NCI-H1436 (cell line): ENCODE data around the gene ZBTB2.

Source experiments
- DNase-seq: peaks from one replicate; lab custom pipeline; 2025; lab: John Stamatoyannopoulos, UW

The ZBTB2 gene, protein sequence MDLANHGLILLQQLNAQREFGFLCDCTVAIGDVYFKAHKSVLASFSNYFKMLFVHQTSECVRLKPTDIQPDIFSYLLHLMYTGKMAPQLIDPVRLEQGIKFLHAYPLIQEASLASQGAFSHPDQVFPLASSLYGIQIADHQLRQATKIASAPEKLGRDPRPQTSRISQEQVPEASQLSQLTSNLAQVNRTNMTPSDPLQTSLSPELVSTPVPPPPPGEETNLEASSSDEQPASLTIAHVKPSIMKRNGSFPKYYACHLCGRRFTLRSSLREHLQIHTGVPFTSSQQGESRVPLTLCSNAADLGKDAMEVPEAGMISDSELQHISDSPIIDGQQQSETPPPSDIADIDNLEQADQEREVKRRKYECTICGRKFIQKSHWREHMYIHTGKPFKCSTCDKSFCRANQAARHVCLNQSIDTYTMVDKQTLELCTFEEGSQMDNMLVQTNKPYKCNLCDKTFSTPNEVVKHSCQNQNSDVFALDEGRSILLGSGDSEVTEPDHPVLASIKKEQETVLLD

DNA sequence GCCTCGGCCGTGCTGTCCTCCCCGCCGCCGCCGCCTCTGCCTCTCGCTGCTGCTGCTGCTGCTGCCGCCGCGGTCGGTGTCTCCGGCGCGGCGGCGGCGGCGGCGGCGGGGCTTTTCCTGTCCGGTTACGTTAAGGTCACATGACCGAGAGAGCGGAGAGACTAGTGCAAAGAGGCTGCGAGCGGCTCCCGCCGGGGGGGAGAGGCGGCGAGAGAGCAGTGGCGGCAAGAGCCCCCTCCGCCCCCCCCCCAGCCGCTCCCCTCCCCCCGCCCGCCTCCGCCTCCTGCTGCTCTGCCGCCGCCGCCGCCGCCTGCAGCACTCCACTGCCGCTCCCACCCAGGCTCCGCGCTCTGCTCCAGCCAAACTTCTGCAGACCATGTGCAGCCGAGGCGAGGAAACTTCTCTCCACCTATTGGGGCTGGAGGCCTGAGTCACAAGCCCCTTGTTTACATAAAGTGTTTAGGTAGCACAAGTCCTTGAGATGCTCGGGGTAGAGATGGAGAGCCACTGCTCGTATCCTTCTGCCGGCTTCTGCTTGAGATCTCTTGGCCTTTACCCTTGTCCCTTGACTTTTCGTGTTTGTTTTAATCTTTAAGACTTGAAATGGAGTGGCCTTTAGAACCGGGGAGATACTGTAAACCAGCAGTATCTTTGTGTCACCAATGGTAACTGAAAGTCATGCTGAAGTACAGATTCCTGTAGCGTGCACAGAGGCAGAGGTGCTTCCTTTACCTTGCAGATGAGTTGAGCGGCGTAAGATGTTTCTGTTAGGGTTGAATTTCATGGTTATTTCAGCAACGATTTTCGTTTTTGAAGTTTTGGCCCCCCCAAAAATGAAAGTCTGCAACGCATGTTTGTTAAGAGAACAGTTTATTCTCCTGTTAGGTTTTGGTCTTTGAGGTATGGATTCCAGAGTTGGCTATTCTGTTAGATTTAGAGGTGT lies at the start of gene ZBTB2:
TSS of gene ZBTB2 (minus strand) at position 89 of the 943 bp plus-strand sequence. CDS start 17,922 bp downstream, outside the sequence.
- peak; percentile 54 for DNase-seq

DNA sequence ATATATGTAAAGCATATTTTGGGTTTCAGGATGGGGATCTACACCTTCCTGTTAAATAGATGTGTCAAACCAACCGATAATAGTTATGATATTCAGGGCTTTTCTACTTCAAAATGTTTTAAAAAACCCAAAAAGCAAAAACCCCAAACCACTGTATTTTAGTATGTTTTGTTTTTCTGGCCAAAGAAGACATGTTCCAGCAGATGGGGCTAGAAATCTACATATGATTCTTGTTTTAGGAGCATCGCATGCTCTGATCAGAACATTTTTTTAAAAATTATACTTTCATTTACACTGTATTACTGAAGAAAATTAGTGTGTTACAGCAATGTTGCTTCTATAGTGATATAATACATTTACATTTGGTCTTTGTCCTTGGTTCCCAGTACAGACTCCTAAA lies 49.6 kb upstream of the ZBTB2 start:
- DNase-seq, result no peak

DNA sequence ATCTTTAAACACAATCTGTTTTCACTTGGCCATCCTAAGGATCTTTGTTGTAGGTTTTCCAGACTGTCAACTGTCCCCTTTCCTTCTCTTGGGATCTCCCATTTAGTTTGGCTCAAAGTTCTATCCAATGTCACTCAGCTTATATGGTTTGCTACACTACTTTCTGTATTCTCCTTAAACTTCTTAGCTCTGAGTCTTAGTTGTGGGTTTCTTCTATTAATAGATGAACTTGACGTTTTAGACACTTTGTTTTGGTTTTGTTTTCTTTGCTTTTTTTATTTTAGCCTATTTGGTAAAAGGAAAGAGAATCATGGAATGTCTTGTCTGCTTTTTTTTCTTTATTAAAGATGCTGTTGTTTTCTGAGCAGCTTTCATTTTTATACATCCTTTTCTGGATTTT lies 49.1 kb upstream of the ZBTB2 start:
- no peak for DNase-seq

DNA sequence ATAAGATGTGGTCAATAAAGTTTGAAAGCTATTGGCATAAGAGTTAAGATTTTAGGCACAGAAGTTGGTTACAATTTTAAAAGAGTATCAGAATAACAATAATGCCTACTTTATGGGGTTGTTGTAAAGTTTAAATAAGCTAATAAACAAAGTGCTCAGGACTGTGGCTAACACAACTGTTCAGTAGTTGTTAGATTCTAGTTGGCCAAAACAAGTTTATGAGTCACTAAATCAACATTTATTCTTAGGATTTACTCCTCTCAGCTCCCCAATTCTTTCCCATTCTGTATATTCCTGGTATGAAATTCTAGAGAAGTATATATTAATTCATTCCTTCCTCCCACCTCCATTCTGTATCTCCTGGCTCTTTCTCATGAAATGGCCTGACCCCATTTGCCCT lies 46.0 kb upstream of the ZBTB2 start:
- DNase-seq, result no peak

DNA sequence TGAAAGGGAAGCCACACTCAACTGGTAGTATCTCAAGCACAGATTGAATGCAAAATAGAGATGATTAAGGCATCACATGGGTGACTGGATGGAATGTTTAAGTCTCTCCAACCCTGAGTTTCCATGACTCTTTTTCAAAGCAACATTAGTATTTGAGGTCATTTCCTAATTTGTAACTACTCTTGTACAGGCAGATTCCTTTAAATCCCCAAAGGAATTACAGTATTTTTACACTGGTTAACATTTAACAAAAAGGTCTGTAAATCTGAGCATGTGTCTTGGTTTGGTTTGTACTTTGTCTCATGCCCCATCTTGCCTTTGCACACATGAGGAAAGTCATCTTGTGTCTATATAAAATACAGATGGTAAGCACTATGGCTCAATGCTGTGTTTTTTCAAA lies 45.4 kb upstream of the ZBTB2 start:
- no peak for DNase-seq

DNA sequence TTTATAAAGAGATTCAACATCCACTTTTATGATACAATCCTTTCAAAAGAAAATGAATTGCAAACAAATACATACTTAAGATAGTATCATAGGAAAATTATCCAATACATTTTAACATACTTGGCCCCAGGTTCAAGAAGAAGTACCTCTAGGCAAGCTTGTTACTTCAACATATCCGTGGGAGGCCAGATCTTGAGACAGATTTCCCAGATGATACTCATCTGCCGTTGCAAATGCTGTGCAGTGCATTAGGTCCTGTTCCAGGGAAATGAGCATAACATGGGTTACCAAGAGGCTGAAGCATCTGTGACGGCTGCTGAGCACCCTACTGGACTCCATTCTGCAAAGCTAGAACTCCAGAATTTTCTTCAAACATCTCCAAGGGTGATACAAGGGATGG lies 44.9 kb upstream of the ZBTB2 start:
- DNase-seq, result no peak

DNA sequence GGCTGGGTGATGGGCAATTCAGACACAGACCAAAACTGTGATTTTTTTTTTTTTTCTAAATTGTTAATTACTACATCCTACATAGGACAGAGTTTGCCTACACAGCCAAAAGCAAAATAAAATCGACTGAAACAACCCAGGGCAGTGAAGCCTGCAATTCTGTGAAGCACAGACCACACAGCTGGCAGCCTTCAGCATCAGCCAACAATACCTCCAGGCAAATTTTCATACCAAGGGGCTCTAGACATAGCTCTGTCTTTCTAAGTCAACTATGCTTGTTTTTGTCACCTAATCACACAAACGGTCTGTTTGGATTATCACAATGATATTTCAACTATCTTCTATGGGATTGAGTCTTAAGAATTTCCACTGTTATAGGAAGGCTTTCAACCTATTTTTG lies 43.0 kb upstream of the ZBTB2 start:
- no peak for DNase-seq

DNA sequence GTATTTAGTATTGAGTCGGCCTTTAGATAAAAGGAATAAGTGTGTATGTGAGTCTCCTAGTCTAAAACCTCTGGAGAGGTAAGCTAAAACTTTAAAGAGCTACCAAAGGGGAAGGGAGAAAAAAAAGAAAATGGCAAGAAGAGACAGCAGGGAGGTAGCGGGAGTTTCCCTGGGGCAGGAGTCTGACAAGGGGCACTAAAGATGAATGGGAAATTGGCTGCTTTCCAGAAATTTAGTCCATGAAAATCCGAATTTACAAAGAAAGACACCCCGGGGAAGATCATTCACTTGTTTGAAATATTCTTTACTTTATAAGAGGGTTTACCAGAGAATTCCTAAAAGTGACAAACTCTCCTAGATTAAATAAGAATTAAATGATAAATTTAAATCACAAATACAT lies 41.3 kb upstream of the ZBTB2 start:
- DNase-seq, result no peak

DNA sequence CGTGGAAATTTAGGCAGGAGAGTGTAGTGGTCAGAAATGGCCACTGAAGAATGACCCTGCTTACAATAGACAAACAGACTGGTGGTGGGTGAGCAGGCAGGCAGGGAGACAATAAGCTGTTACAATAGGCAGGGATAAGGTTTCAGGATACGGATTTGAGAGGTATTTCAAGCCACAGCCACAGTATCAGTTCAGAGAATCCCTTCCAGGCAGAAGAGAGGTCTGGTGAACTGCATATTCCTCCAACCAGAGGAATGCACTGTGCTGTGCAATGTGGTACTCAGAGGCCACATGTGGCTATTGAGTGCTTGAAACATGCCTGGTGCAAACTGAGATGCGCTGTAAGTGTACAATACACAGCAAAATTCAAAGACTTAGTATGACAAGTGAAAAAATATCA lies 40.0 kb upstream of the ZBTB2 start:
- DNase-seq, result no peak

DNA sequence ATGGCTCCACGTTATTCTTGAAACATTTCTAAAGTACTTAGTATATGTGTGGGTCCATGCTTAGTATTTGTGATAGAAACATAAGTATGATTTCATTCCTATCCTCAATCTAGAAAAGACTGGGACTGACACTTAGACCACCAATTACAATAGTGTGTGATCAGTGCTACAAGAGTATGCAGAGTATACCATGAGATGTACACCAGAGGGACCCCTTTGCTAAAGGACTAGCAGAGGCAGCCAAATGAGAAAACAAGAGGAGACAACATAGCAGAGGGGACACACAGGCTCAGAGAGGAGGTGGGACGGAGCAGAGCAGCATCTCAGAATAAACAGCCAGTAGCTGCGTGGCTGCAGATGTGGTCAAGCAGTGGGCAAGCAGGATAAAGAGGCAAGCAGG lies 39.5 kb upstream of the ZBTB2 start:
- no peak for DNase-seq

DNA sequence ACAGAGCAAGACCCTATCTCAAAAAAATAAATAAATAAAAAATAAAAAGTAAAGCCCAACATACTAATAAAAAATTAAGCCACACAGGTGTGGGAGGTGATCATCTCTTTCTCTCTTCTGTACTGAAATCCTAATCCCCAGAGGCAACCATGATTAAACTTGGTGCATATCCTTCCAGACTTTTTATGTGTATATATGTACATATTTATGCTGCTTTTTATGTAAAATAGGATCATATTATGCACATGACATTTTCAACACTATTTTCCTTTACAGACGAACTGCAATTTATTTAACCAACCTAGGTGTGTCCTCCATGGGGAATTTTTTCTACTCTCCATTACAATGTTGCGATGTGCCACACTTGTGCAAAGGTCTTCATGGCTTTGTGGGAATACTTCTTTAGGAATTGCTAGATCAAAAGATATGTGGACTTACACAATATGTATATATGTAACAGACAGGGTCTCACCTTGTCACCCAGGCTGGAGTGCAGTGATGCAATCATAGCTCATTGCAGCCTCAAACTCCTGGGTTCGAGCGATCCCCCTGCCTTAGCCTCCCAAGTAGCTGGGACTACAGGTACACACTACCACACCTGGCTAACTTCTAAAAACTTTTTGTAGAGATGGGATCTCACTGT lies 36.9 kb upstream of the ZBTB2 start:
- no peak for DNase-seq

DNA sequence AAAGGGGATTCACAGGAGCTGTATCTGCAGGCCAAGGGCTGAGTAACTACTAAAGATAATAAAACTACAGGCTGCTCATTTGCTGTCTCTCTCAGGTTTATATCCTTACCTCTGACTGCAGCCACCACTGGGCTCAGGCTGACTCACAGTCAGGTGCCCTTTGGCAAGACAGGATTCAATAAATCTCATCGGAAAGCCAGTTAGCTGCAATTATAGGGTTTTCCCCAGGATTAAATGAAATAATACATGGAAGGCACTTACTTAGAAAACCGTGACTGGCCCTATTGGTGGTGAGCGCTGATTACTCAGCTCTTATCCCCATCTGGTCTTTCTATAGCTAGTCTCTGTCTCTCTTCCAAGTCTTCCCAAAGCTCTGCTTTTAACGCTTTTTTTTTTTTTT lies 34.2 kb upstream of the ZBTB2 start:
- no peak for DNase-seq

DNA sequence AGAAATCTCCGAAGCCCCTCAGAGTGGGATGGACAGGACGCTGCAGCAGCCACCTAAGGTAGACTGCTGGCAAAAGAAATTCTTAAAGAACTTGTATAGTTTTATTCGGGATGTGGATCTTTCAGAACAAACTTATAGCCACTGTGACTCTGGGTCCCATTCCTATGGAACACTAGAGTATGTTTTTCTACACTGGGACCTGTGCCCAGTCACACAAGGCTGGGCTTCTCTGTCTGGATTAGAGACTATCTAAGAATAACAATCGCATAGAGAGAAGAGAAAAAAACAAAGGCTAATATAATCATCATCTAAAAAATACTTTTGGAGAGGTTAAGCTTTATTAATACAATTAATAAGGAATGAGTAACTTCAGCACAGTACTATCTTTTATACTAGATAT lies 31.6 kb upstream of the ZBTB2 start:
- no peak for DNase-seq

DNA sequence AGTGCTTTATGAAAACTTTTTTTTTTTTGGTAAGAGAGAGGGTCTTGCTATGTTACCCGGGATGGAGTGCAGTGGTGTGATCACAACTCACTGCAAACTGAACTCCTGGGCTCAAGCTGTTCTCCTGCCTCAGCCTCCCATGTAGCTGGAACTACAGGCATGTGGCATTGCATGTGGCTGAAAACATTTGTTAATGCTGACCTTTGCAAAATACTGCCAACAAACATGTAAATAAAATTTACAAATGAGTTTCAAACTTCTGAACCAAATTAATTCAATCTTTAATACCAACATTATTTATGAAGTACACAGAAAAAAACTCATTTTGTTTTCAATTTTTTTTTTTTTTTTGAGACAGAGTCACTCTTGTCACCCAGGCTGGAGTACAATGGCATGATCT lies 26.1 kb upstream of the ZBTB2 start:
- no peak for DNase-seq

DNA sequence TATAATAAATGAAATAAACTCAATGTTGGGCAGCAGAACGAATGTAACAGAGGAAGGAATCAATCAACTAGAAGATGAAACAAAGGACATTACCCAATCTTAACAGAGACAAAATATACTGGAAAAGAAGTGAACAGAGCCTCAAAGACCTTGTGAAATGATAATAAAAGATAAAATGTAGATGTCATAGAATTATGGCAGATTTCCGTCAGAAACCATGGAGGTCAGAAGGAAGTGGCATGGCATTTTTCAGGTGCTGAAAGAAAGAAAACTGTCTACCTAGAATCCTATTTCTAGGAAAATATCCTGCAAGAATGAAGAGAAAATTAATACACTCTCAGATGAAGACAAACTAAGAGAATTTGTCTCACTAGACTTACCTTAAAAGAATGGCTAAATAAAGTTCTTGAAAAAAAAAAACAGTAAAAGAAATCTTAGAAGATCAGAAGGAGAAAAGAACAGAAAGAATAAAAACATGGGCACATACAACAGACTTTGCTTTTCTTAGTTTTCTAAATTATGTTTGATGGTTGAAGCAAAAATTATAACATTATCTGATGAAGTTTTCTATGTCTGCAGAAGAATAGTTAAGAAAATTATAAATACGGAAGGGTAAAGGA lies 23.4 kb upstream of the ZBTB2 start:
- DNase-seq, result no peak

DNA sequence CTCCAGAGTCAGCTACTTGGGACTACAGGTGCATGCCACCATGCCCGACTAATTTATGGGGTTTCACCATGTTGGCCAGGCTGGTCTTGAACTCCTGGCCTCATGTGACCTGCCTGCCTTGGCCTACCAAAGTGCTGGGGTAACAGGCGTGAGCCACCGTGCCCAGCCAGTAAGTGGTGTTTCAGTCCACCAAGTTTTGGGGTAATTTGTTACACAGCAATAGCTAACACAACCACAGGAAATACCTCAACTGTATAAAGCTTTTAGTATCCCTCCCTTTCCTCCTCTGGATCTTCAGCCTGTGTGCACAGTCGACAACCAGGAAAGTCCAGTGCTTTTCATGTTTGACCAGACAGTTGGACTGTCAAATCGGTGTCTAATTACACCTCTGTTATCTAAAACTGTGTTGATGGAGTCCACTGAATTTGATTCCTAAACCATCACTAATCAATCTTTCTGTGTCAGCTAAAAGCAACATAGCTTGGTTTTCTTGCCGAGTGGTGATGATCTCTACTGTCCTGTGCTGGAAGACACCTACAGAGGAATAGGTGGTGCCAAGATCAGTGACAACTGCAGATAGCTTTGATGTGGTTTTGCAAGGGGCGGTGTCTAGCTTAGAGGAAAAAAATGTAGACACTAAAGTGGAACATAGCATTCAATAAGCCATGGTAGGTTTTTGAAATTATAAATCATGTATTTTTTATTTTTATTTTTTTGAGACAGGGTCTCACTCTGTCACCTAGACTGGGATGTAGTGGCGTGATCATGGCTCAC lies 22.2 kb upstream of the ZBTB2 start:
- no peak for DNase-seq

DNA sequence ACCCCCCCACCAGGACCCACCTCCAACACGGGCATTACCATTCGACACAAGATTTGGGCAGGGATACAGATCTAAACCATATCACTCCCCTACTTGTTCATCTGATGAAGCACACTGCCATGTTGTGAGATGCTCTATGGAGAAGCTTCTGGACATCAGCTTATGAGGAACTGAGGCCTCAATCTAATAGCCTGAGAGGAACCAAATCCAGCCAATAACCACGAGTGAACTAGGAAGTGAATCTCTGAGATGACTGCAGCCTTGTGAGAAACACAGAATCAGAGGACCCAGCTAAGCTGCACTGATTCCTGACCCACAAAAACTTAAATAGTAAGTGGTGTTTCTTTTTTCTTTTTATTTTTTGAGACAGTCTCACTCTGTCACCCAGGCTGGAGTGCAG lies 21.6 kb upstream of the ZBTB2 start:
- no peak for DNase-seq

DNA sequence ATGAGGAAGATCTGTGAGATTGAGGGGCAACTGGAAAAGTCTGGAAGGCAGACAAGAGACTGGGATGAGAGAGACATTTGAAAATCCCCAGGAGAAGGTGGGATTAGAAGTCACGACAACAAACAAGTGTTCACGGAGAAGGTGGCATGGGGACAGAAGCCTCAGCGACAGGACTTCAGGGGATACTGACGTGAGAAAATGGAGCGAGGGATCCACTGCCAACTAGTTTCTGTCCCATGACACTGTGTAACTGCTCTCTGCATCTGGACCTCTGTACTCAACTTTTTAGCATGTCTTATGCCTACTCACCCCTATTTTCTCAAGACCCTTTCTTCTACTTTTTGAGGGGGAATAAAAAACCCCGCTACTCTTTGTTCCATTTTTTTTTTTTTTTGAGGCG lies 18.3 kb upstream of the ZBTB2 start:
- no peak for DNase-seq

DNA sequence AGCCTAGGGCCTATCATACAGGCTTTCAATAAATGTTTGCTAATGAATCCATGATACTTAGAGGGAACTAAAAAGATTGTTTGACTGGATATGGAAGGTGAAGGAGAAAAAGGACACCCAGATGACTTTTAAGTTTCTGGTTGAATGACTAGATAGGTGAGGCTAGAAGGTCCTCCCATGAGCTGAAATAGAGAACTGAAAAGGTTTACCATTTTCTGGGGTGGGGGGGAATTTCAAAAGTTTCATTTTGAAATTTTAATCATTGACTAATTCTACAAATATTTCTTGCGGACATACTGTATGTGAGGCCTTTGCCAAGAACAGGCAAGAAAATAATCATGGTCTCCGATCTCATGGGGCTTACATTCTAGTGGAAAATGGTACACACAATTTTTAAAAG lies 17.9 kb upstream of the ZBTB2 start:
- no peak for DNase-seq

DNA sequence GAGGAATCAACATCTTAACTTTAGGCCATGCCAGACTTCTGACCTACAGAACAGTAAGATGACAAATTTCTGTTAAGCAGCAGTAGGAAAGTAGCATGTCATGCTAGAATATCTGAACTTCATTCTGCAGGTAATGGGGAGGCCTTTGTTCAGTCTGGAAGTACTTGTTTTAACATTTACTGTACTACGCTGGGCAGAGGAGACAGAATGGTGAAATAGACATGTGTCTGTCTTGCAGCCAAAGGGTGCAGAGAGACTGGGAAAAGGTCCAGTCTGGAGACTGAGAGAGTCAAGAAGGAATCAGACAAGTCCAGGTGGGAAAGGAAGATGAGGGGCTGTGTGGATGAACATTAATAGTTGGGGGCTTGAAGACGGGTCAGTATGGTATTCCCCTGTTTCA lies 17.5 kb upstream of the ZBTB2 start:
- DNase-seq, result no peak

DNA sequence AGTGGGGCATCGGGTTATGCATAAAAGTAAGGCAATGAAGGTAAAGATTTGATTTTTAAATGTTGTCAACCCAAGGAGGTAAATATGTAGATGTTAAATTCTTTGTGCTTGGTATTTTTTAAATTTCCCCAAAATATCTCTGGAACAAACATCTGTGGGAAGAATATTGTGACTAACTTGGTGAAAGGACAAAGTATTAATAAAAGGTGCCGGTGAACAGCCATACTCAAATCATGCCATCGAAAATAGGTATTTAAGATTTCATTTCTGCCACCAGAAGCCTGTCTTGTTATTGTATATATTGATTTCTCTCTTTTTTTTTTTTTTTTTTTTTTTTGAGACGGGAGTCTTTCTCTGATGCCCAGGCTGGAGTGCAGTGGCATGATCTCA lies 12.6 kb upstream of the ZBTB2 start:
- DNase-seq, result no peak
